Ovary (tissue), 9 donors: ENCODE results near the gene PTPN13. TPM values are rescaled to one million over a fixed set of nuclear protein-coding genes. Genes with fewer than 3 reads are reported as not detected.

Source experiments
- DNase-seq, 5 donors: peaks; one replicate each; pipeline ENCODE4 v3.0.0-alpha.2; 2019 to 2020
- H3K27ac ChIP-seq, 2 donors: fragments of 200-600 bp; one replicate each; pipeline versions ENCODE4 v1.5.1 to v1.8.0; 2019 to 2022
- H3K27me3 ChIP-seq: fragments of 200-600 bp; one replicate; pipeline ENCODE4 v1.8.0; 2022
- H3K36me3 ChIP-seq: fragments of 200-600 bp; sonication (generic); one replicate; pipeline ENCODE4 v1.5.1; 2019
- H3K4me1 ChIP-seq: one replicate; pipeline ENCODE4 v1.8.1; 2013; ENCODE audit warnings: mild to moderate bottlenecking, moderate library complexity; ENCODE audit not compliant: insufficient read depth
- H3K4me3 ChIP-seq: fragments of 200-600 bp; sonication (generic); one replicate; pipeline ENCODE4 v1.5.1; 2017
- H3K9me3 ChIP-seq, 2 donors: fragments of 200-600 bp in 1 of 2; sonication (generic) in 1 of 2; one replicate each; pipeline versions ENCODE4 v1.5.1 to v1.8.1; 2013 to 2019; ENCODE audit warnings: mild to moderate bottlenecking in 1 of 2, moderate library complexity in 1 of 2
- CTCF ChIP-seq, 3 donors: fragments of 450-650 bp in 2 of 3; fragments of 200-600 bp in 1 of 3; IDR thresholded peaks; one replicate each; pipeline versions ENCODE4 v1.5.1 to v1.8.0; 2016 to 2022; ENCODE audit warnings: antibody characterized with exemption in 3 of 3, mild to moderate bottlenecking in 1 of 3
- EP300 ChIP-seq: sonication (generic); formaldehyde crosslinking; IDR thresholded peaks from one replicate; pipeline ENCODE4 v1.6.1; 2017; ENCODE audit warnings: antibody characterized with exemption
- POLR2A ChIP-seq: fragments of 450-650 bp; IDR thresholded peaks from one replicate; pipeline ENCODE4 v1.6.1; 2017; ENCODE audit warnings: antibody characterized with exemption, mild to moderate bottlenecking, moderate library complexity
- WGBS, 3 donors: extraction: QIAGEN DNeasy Blood & Tissue Kit in 1 of 3; methylation state at CpG; one replicate each; pipeline versions ENCODE4 v1.1.5 to v1.1.7; 2013 to 2017; 5-methylcytosine and 5-hydroxymethylcytosine counted together
- intact Hi-C, 4 donors: fragments of 100-400 bp; cut with DNase I; formaldehyde crosslinking; loops; one replicate each; pipeline versions ENCODE4 v1.11.0 to v1.15.1; 2022 to 2023
- polyA plus RNA-seq, 2 donors: library from polyadenylated mRNA; stranded (reverse); fragments of 200-250 nt in 1 of 2; fragments of 350-450 nt in 1 of 2; fragmentation: Illumina TruSeq in 1 of 2; extraction: RNeasy Lipid Tissue Mini Kit (QIAGEN cat#74804) in 1 of 2; gene quantifications; one replicate each; pipeline ENCODE4 v1.2.3, GENCODE V29; 2013 to 2014
- total RNA-seq, 7 donors: library from RNA; depleted of rRNA in 2 of 7; stranded (reverse); fragments of >200 nt in 2 of 7; fragmentation: NEBNext Ultra II Directional in 3 of 7; extraction: Animal tissue kit (Norgen Biotek cat#: 25700) in 3 of 7; gene quantifications; one replicate each; pipeline versions ENCODE4 v1.1.0 to v1.2.4, GENCODE V29; 2016 to 2023
- donor health status: DM: no; HTN: no; CAD: no; lungs with moderate emphysema.
- donor health status: DM: no; HTN: no; CAD: no.
- donor health status: Bipolar disorder and iron deficiency.
- donor health status: DM: yes; HTN: yes; CAD: no.
- donor health status: DM: no; HTN: no; CAD: no.
- donor health status: DM: yes; HTN: yes; CAD: no.

PTPN13 gene
- total and polyA plus RNA-seq, 9 donors: 17.0 to 73.4 (median 44.0) TPM

- peak overlapping the region; percentile 85 for H3K4me3 ChIP-seq
- 1% methylated on average over 43 to 47 of the region's 47 CpGs for WGBS, 3 donors
- peaks cover 6% of the 10 kb centered on the region for H3K4me1 ChIP-seq
- intact Hi-C loops: loop anchor here in 3 of 4 donors (5.0 to 10.0 kb wide), 2 partner anchors 97 to 300 kb away; partner anchors contain the start of gene C4orf36 (in 3 of the 3)
- no peaks in the 10 kb centered on the region for H3K27me3 ChIP-seq
- DNase-seq: peak; percentile 46 to 56 (median 49)
- H3K36me3 ChIP-seq: no peaks in the 10 kb centered on the region
- TF ChIP-seq EP300 (no peak), CTCF (IDR thresholded peaks at IDR 0.05) (no peak), POLR2A (no peak)
- H3K27ac ChIP-seq: peak overlapping the region; percentile 87 to 91
- H3K9me3 ChIP-seq: no peaks in the 10 kb centered on the region
Observed at GRCh38 chr4:86594559-86595425, 677 bp downstream of the PTPN13 start.

GRCh38 chr4:86595426-86595805 is 1.3 kb downstream of the PTPN13 start:
- Histone ChIP-seq H3K36me3 (no peaks in the 10 kb centered on the region), H3K9me3 (no peaks in the 10 kb centered on the region), H3K4me3 (peak overlapping the region; percentile 85), H3K27me3 (no peaks in the 10 kb centered on the region), H3K4me1 (peaks cover 6% of the 10 kb centered on the region), H3K27ac (peak overlapping the region; percentile 87 to 91)
- 3 to 4% (median 4%) methylated on average over 9 of the region's 9 CpGs for WGBS, 3 donors
- intact Hi-C loops: loop anchor here in 3 of 4 donors (10.0 kb wide), 1 partner anchor 299 kb away; the partner anchor contains the start of gene C4orf36 (in 3 of the 3)
- peak in 1 of 5 donors; percentile 24 for DNase-seq
- TF ChIP-seq CTCF (IDR thresholded peaks at IDR 0.05): no peak
- TF ChIP-seq POLR2A: no peak
- no peak for TF ChIP-seq EP300

GRCh38 chr4:86596807-86597206 is 2.7 kb downstream of the PTPN13 start:
- WGBS, 3 donors: 19 to 35% (median 30%) methylated on average over 2 of the region's 2 CpGs

More at GRCh38 chr4:86596807-86597206, 2.7 kb downstream of the PTPN13 start:
- no peak for TF ChIP-seq CTCF (IDR thresholded peaks at IDR 0.05)
- no peak for TF ChIP-seq POLR2A
- TF ChIP-seq EP300: no peak
- no peak for DNase-seq
- H3K4me1 ChIP-seq: peaks cover 6% of the 10 kb centered on the region
- H3K27ac ChIP-seq: peak overlapping the region in 1 of 2 donors; percentile 28
- no peaks in the 10 kb centered on the region for H3K9me3 ChIP-seq
- intact Hi-C loops: loop anchor here in 3 of 4 donors (10.0 kb wide), 1 partner anchor 298 kb away; the partner anchor contains the start of gene C4orf36 (in 3 of the 3)
- peak overlapping the region; percentile 85 for H3K4me3 ChIP-seq
- H3K27me3 ChIP-seq: no peaks in the 10 kb centered on the region
- H3K36me3 ChIP-seq: no peaks in the 10 kb centered on the region
